HG02884 (cell line): ENCODE measurements around the gene INTS6L.
"Not testable (repeated sequence)": the region's sequence is repeated elsewhere in the genome, so short reads cannot be mapped to it uniquely, and the experiment has no call there.

Experiments used
- ATAC-seq: cut with Tn5 transposase; IDR thresholded peaks from one replicate; pipeline ENCODE4 v1.9.1; 2021; ENCODE audit warnings: mild to moderate bottlenecking, moderate library complexity; ENCODE audit not compliant: unreplicated experiment

INTS6L gene

DNA sequence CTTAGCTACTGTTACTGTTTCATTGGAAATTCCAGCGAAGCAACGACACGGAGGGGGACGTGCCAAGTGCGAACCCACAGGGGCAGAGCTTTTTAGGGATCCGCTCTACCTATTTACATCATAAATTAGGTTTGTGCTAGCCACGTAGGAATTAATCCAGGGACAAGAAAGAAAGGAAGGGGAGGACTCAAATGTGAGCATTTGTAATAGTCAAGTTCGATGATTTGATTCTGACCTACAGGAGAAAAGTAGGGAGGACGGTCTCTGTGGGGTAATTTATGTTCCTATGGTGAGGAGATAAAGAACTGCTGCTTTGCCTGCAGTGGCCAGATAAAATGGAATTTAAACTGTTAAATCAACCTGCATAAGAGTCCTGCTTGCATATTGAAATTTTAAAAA is 1.7 kb downstream of the INTS6L start:
- ATAC-seq = no peak

GRCh38 chrX:135522878-135523693 is 2.6 kb downstream of the INTS6L start:
- ATAC-seq = no peak

DNA sequence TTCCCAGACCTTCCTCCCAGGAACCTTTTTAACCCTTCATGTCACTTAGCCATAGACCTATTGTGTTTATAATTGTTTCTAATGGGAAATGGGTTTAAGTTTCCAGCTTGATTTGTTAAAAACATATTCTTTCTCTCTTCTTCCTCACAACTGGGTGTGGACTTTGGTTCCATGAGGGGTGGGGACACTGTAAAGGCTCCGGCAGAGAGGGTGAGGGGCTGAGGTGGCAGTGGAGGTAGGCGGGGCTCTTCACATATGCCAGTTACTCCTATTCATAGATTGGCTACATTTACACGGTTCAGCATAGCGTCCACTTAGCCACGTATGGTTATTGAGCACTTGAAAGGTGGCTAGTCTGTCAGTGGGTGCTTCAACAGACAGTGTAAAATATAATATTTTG is 7.8 kb downstream of the INTS6L start:
- no peak for ATAC-seq

GRCh38 chrX:135528756-135529155 is 8.3 kb downstream of the INTS6L start:
- no peak for ATAC-seq

GRCh38 chrX:135530097-135530496 is 9.6 kb downstream of the INTS6L start:
- ATAC-seq = no peak

- no peak for ATAC-seq
Measured at GRCh38 chrX:135531813-135532212, 11.4 kb downstream of the INTS6L start.

DNA sequence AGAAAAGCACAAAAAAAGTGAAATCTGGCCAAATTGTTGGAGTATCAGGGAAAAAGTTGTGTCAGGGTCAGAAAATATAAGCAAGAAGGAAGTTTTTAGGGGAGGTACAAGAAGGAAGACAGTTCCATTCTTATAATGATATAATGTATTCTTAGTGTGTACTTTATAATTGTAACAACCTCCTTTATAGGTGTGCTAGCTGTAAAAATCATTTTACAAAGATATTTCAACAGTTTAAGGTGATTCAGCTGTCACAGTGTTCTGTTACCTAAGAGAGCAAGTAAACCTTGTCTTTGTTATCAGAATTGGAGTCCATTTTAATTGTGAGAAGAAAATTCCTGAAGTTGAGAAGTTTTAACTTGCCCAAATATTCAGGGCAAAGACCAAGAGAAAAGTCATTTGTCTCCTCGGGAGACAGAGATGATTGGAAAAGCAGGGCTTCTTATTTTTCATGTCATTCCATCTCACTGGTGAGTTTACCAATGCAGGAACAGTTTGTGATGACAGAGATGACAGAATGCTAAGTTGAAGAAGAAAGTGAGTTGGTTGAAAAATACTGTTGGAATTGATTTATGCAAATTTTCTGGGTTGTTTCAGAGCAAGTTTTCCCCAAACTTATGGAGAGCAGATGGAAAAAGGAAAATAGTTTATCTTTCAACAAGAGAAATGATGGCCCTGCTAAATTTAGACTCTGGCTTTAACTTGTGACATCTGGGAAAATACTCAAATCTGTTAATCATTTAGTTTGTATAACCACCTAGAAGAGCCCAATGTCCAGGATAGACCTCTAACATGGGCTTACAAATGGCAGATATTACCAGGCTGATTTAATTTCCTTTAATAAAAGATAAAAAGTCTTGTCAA is 14.8 kb downstream of the INTS6L start:
- no peak for ATAC-seq

- no peak for ATAC-seq
Measured at GRCh38 chrX:135536877-135537276, 16.4 kb downstream of the INTS6L start.

DNA sequence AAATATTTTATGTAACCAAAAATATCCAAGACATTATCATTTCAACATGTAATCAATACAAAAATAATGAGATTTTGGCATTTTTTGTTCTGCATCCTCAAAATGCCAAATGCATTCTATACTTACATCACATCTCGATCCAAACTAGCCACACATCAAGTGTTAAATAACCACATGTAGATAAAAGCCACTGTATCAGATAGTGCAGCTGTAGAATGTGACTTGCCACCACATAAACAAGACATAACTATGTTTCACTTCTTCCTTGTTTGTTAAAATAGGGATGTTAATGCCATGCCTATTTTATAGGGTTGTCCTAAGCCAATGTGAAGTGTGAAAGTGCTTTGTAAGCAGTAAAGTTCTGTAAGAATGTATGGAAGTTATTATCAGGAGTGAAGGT is 20.9 kb downstream of the INTS6L start:
- ATAC-seq = no peak

DNA sequence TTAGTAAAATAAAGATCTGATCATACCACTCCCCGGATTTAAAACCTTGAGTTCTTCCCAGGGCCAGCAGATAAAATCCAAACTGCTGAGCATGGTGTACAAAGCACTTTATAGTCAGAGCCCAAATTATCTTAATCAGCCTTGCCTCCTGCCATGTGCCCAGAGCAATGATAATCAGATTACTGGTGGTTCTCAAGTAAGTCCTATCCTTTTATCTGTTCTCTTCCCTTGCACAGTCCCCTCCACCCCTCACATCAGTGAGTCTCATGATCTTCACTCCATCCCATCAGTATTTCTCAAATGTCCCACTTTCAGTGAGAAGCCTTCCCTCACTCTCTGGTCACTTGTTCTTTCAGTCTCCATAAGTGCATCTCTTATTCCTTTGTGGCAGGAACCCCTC is 22.7 kb downstream of the INTS6L start:
- ATAC-seq = no peak

- ATAC-seq = no peak
Measured at GRCh38 chrX:135543924-135544323, 23.5 kb downstream of the INTS6L start.

GRCh38 chrX:135544338-135544948 is 24.0 kb downstream of the INTS6L start:
- ATAC-seq = no peak

DNA sequence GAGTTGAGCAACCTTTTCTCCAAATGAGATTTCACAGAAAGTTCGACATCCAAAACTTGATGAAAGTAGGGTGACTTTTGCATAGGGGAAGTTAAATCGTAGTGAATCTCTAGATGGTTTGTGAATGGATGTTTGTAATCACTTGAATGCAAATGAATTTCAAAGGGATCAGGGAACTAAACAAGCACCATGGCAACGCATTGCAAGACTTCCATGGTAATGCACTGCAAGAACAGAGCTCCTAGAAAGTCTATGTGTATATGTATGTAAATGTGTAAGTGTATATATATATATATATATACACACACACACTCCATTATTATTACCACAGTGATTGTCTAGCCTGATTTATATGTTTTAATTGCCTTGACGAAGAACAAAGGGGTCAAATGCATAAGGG is 27.3 kb downstream of the INTS6L start:
- no peak for ATAC-seq

DNA sequence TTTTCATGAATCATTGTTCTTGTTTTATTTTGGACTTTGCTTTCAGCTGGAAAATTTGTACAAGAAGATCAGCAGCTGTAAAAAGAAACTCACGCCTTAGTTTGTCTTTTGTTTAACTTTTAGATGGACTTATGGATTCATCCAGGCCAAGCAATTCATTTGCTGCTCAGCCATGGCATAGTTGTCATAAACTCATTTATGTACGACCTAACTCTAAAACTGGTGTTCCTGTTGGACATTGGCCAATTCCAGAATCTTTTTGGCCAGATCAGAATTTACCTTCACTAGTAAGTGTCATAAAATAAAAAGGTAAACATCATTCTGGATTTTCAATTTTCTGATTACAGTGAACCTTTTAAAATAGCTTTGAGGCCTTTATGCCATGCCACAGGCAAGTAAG is 29.1 kb downstream of the INTS6L start:
- ATAC-seq = no peak

DNA sequence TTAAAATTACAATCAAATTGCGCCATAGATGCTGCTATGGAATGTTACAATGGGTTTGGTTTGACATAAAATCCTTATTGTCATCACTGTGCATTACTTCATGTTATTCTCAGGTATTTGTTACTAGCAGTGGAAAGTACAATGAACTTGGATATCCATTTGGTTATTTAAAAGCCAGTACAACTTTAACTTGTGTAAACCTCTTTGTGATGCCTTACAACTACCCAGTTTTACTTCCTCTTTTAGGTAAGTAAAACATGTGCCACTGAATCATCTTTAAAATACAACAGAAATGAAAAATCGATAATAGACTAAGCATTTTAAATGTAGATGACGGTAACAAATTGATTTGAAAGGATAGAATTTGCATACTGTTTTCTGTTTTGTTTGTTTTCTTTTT is 35.6 kb downstream of the INTS6L start:
- no peak for ATAC-seq

- no peak for ATAC-seq
Measured at GRCh38 chrX:135557344-135557743, 36.9 kb downstream of the INTS6L start.

- no peak for ATAC-seq
Measured at GRCh38 chrX:135572436-135572835, 52.0 kb downstream of the INTS6L start.

GRCh38 chrX:135581496-135581895 is 61.0 kb downstream of the INTS6L start:
- ATAC-seq = no peak

- no peak for ATAC-seq
Measured at GRCh38 chrX:135585153-135585552, 64.7 kb downstream of the INTS6L start.

DNA sequence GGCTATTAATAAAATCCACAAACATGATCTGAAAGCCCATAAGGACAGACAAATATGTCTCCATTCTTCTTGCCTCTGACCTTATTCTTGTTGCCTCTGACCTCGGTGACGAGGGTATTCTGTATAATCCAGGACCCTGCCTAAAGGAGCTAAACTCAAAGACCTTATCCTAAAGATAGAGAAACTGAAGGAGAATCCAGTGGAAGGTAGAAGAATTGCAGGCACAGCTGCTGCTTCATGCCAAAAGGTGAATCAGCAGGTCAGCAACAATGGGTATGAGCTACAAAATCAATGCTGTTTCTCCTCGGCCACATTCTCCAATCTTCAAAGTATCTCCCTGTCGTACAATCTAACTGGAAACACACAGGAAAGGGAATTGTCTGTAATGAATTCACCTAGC is 71.4 kb downstream of the INTS6L start:
- no peak for ATAC-seq

GRCh38 chrX:135594049-135594448 is 73.6 kb downstream of the INTS6L start:
- not testable (repeated sequence) for ATAC-seq

GRCh38 chrX:135594453-135594852 is 74.0 kb downstream of the INTS6L start:
- ATAC-seq = not testable (repeated sequence)
